GM21515 (cell line): ENCODE measurements around the gene ARGLU1.

ENCODE experiments used
- ATAC-seq: cut with Tn5 transposase; IDR thresholded peaks from one replicate; pipeline ENCODE4 v1.9.1; 2021; ENCODE audit not compliant: unreplicated experiment

Gene ARGLU1

GRCh38 chr13:106505295-106505694 lies 62.6 kb downstream of the ARGLU1 start:
- ATAC-seq, result no peak

DNA sequence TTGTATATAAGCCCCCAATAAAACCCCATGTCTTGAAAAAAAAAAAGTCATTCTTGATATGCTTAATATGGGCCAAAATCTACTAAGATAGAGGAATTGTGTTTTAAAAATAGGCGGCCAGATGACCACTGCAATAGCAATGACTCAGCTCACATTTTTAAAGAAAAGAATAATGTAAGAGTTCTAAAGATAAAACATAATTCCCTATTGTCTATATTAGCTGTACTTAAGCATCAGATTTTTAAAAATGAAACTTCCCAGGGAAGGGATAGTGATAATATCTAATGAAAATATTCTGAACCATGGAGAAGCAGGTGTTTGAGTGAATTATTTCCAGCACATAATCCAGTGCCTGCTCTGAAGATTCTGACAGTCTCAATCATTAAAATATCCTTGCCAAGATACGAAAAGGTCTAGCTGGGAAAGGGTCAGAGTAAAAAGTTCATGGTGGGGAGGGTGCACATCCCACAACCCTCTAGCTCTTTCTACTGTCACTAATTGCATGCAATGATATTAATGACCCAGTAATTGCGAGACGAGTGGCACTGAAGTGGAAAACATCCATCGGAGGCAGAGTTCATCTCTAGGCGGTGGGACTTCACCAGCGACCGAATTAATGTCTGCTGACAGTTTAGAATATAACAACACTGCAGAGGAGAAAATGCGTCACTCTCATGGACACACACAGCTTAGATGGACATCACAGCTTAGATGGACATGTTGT lies 64.0 kb downstream of the ARGLU1 start:
- ATAC-seq, result no peak

GRCh38 chr13:106503272-106503671 lies 64.7 kb downstream of the ARGLU1 start:
- ATAC-seq, result no peak

GRCh38 chr13:106500445-106500844 lies 67.5 kb downstream of the ARGLU1 start:
- ATAC-seq, result no peak

DNA sequence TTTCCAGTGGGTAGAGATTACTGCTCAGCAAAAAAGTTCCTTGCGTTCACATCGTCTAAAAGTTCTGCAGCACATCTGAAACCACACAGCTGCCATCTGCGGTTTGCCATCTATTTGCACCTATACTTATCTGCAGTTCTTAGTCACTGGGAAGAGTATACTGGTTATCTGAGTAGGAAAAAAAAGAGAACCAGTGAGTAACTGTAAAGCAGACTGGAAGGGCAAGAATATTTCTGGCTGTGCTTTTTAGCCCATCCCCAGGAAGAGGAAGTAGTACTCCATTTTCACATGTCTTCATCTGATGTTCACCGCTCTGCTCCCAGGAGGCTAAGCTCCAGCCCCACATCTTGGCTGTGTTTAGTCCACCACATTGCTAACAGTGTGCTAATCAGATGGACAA lies 68.0 kb downstream of the ARGLU1 start:
- ATAC-seq, result no peak

DNA sequence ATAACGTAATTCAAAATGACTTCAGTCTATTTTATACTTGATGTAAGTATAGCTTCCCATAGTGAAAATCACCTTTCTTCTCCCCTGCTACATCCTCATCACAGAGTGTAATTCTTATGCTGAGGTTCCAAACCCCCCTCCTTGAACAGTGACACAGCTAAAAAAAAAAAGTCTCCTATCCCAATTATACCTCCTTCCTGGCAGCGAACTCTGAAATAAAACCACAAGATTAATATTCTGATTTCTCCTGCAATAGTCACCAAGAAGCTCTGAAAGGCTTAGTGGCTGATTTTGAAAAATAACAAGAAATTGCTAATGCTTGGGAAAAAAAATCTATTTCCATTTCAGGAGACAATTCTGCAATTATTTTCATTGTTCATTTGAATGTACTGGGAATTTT lies 68.8 kb downstream of the ARGLU1 start:
- ATAC-seq, result no peak

GRCh38 chr13:106498571-106498970 lies 69.4 kb downstream of the ARGLU1 start:
- ATAC-seq, result no peak

DNA sequence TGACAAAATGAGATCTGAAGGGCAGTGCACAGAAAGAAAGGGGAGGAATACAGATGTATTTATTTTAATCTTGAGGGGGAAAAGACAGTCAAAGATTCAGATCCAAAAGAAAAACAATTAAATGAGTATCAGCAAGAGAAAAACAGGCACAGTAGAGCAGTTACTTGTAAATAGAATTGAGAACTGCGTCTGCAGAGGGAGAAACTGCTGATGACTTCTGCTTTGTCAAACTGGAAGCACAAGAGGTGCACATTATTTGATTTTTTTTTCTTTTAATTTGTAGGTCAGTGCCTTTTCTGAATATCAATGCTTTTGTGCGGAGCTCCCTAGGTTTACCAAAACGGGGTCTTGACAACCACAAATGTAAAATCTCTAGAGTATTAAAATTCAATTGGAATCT lies 69.8 kb downstream of the ARGLU1 start:
- no peak for ATAC-seq

- ATAC-seq, result no peak
Measured at GRCh38 chr13:106497079-106497478, 70.9 kb downstream of the ARGLU1 start.

DNA sequence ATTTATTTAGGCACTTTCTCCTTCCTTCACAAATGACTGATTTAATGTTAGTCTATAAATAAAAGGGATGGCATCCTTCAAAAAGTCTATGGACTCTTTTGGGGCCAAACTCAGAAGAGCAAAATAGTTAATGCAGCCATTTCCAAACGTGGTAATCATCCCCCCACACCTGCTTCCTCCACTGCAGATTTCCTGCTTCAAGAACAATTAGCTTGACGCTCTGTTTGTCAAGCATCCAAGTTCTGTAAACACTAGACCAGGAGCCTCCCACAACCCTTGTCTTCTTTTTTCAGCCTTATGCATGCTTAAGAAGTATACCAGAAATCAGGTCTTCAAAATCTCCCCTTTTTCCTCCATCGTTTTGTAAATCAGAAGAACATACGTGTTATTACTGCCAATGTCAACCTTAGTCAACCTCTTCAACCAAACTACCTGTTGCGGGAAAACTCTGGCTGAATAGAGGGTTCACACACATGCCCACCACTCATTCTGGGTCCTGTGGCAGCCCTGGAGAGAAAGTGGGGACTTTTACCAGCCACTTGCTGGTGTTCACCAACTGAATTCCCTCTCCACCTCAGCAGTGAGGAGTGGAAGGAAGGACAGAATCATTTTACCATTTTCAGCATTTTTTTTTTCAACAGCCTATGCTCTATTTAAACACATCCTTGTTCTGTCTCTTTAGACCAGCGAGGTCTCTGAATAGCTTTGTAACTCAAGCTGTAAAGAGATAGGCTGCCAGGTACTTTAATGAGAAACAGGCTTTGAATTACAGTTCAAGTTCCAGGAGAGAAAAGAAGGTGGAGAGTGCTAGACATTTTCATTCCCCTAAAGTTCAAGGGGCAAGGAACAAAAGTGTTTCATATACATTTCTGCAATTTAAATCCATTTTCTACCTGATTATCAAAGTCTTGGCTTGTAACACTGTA lies 71.6 kb downstream of the ARGLU1 start:
- ATAC-seq, result no peak

DNA sequence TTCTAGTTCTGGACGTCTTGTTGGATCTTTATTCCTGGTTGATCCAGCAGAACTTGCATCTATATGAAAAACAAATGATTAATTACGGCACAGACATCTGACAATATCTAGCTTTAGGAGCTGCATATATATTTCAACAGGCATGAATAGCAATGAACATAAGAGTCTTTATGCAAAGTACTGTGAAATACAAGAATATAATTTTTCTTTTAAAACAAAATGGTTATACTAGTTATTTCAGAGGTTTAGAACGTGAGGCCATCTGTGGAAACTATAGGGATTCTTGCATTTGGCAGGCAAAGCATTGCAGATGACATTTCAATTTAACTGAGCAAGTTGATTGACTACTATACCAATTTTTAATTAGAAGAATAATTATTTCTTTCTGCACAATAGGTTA lies 73.0 kb downstream of the ARGLU1 start:
- ATAC-seq, result no peak

GRCh38 chr13:106494506-106494905 lies 73.4 kb downstream of the ARGLU1 start:
- no peak for ATAC-seq

DNA sequence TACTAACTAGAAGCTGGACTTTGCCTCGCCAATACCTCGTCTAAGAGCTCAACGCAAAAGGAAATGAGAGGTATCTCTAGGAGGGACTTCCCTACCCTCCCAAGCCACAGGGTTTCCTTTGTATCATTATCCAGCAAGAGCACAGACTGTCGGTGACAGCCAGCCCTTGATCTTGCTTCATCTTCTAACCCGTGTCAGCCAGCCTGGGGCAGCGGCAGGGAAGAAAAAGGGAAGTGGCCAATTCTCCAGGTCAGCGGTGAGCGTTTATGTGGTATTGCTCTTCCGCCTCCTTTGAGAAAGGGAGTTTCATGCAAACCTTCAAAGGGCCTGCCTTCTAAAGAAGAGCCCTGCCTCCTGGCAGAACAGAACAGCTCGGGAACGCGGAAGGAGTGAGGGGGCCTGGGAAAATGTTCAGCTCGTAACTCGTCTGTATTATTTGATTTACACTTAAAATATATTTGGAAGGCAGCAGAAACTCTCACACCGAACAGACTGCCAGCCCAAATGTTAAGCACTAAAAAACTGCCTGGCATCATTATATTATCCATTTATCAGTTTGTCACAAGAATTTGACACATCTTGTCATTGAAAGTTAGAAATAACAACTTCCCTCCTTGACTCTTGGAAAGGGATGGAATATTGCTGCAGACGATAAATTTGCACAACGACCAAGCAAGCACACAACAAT lies 74.3 kb downstream of the ARGLU1 start:
- peak; percentile 88 for ATAC-seq

GRCh38 chr13:106492588-106493475 lies 75.1 kb downstream of the ARGLU1 start:
- ATAC-seq, result no peak

DNA sequence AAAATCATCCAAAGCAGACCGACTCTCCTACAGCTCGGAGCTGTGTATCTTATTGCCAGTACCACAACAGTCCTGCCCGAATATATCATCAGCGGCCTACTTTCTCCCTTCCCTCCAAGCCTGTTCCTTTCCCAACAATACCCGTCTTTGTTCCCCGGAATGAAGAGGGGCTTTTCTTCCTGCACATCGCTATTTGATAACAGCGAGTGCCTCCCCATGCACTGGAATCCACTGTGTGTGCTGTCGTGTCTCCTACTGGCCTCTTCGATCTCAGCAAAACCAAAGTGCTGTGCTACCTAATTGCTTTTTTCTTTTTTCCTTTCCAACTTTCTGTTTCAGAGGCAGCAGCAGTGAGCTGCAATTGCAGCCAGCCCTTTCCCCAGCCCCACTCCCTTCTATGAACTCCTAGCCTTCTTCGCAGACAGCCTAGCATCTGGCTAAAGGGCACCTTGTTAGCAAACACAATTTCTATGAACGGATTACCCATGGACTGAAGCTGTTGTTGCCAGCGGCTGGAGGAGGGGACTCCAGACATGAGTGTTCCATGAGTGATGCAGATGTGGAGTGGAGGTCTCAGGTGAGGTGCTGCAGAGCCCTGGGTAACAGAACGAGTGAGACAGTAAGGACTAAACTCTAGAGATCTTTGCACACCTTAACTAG lies 75.9 kb downstream of the ARGLU1 start:
- no peak for ATAC-seq
